ENCODE data around the gene ADCY9. TPM values are rescaled to one million over a fixed set of nuclear protein-coding genes. Genes with fewer than 3 reads are reported as not detected.

The ADCY9 gene
- total and polyA plus RNA-seq, 10 donors: 0.70 to 23.0 (median 11.8) TPM

- peaks cover 0 to 21% (median 4%) of the 10 kb centered on the region in 6 donors for H3K4me1 ChIP-seq
- DNase-seq: no peak
- TF ChIP-seq CTCF (IDR thresholded peaks at IDR 0.05 in 8 of 11, conservative IDR thresholded peaks at IDR 0.05 in 3 of 11): no peak
- TF ChIP-seq POLR2A (IDR thresholded peaks at IDR 0.05): no peak
- TF ChIP-seq POLR2AphosphoS5 (IDR thresholded peaks at IDR 0.05): no peak
- H3K9me3 ChIP-seq: peaks cover 8 to 51% (median 45%) of the 10 kb centered on the region in 8 donors
- no peak overlapping the region for H3K4me3 ChIP-seq
- H3K27me3 ChIP-seq (replicated peaks in 1 of 7): no peaks in the 10 kb centered on the region
- intact Hi-C loops (cut with DNase I; ENCODE audit: low total_unique reads): no loop called here
- no peak overlapping the region for H3K27ac ChIP-seq
- H3K36me3 ChIP-seq: no peaks in the 10 kb centered on the region
These were observed 53.9 kb downstream of the ADCY9 start for GRCh38 chr16:4062212-4062802.

GRCh38 chr16:4060823-4061222, 55.4 kb downstream of the ADCY9 start:
- Histone ChIP-seq H3K4me3 (no peak overlapping the region), H3K27ac (peak overlapping the region in 2 of 8 donors; percentile 66 to 80), H3K36me3 (no peaks in the 10 kb centered on the region), H3K4me1 (peaks cover 0 to 21% (median 4%) of the 10 kb centered on the region in 6 donors), H3K9me3 (peaks cover 8 to 51% (median 45%) of the 10 kb centered on the region in 8 donors), H3K27me3 (replicated peaks in 1 of 7) (no peaks in the 10 kb centered on the region)
- intact Hi-C loops (cut with DNase I; ENCODE audit: low total_unique reads): no loop called here
- TF ChIP-seq POLR2A (IDR thresholded peaks at IDR 0.05) (no peak), POLR2AphosphoS5 (IDR thresholded peaks at IDR 0.05) (no peak), CTCF (IDR thresholded peaks at IDR 0.05 in 8 of 11, conservative IDR thresholded peaks at IDR 0.05 in 3 of 11) (no peak)
- no peak for DNase-seq

GRCh38 chr16:4060009-4060408, 56.2 kb downstream of the ADCY9 start:
- Histone ChIP-seq H3K36me3 (no peaks in the 10 kb centered on the region), H3K9me3 (peaks cover 8 to 51% (median 45%) of the 10 kb centered on the region in 8 donors), H3K27me3 (replicated peaks in 1 of 7) (no peaks in the 10 kb centered on the region), H3K4me3 (no peak overlapping the region), H3K4me1 (peaks cover 0 to 15% (median 4%) of the 10 kb centered on the region in 6 donors), H3K27ac (peak overlapping the region in 4 of 8 donors; percentile 28 to 80 (median 66))
- TF ChIP-seq POLR2AphosphoS5 (IDR thresholded peaks at IDR 0.05) (peak in 1 of 3 donors; percentile 59), CTCF (IDR thresholded peaks at IDR 0.05 in 8 of 11, conservative IDR thresholded peaks at IDR 0.05 in 3 of 11) (no peak)
- no peak for DNase-seq
- 40 to 64% (median 57%) methylated on average over 7 of the region's 7 CpGs for WGBS, 5 donors
- intact Hi-C loops (cut with DNase I; ENCODE audit: low total_unique reads): no loop called here

- H3K4me1 ChIP-seq: peaks cover 0 to 19% (median 11%) of the 10 kb centered on the region in 6 donors
- DNase-seq: no peak
- 86 to 89% (median 88%) methylated on average over 6 of the region's 6 CpGs for WGBS, 5 donors
- no peaks in the 10 kb centered on the region for H3K27me3 ChIP-seq (replicated peaks in 1 of 7)
- H3K36me3 ChIP-seq: no peaks in the 10 kb centered on the region
- TF ChIP-seq CTCF (IDR thresholded peaks at IDR 0.05 in 8 of 11, conservative IDR thresholded peaks at IDR 0.05 in 3 of 11): no peak
- no peak for TF ChIP-seq POLR2AphosphoS5 (IDR thresholded peaks at IDR 0.05)
- no peak for TF ChIP-seq POLR2A (IDR thresholded peaks at IDR 0.05)
- H3K9me3 ChIP-seq: peaks cover 8 to 42% (median 40%) of the 10 kb centered on the region in 8 donors
- H3K27ac ChIP-seq: peak overlapping the region in 2 of 8 donors; percentile 66 to 80
- no peak overlapping the region for H3K4me3 ChIP-seq
- intact Hi-C loops (cut with DNase I; ENCODE audit: low total_unique reads): no loop called here
These were observed 57.9 kb downstream of the ADCY9 start for GRCh38 chr16:4058386-4058785.

All from spleen (tissue), 11 donors.